HCT116 (cell line): ENCODE data around the gene LTC4S. TPM values are rescaled to one million over a fixed set of nuclear protein-coding genes. Genes with fewer than 3 reads are reported as not detected.

Experiments
- ATAC-seq: fragments of 200-7000 bp; cut with Tn5 transposase; 2 replicates; pipeline ENCODE4 v1.9.1; 2020; ENCODE audit warnings: mild to moderate bottlenecking, moderate library complexity
- BruUV-seq: library from RNA; stranded (reverse); fragments of 400-500 nt; replicated peaks from 2 replicates; lab custom pipeline; 2021; lab: Mats Ljungman, UMichigan
- CTCF ChIA-PET: fragments of 300-600 bp; sonication (Branson Sonifier 250); formaldehyde crosslinking; loops from one replicate; lab custom pipeline; 2021; ENCODE audit warnings: antibody characterized with exemption; lab: Charles Lee
- POLR2A ChIA-PET: fragments of 300-600, 350-600 bp; sonication (Branson Sonifier 250); formaldehyde crosslinking; loops from one replicate; lab custom pipeline; 2021; ENCODE audit warnings: antibody characterized with exemption; lab: Charles Lee
- RAD21 ChIA-PET, 2 experiments: fragments of 300-600 bp; sonication (Branson Sonifier 250); formaldehyde crosslinking; loops; one replicate each; lab custom pipeline; 2023; ENCODE audit warnings: low total read pairs in 2 of 2; ENCODE audit not compliant: uncharacterized antibody in 2 of 2, unreplicated experiment in 2 of 2, low non-redundant PET in 1 of 2; lab: Charles Lee
- DNase-seq: peaks from one replicate; pipeline ENCODE4 v3.0.0-alpha.2; 2010; ENCODE audit warnings: low read depth, low spot score
- H2AFZ ChIP-seq: fragments of 200-600 bp; shearing (Covaris generic), sonication (generic); 2 replicates; pipeline ENCODE4 v1.6.1; 2017; ENCODE audit warnings: low read depth, mixed run types, mixed read lengths, antibody characterized with exemption, low read length; ENCODE audit not compliant: poor library complexity, severe bottlenecking
- H3K27ac ChIP-seq: 2 replicates; pipeline ENCODE4 v1.5.1; 2012; ENCODE audit warnings: low read depth, low read length
- H3K27me3 ChIP-seq: fragments of 200-600 bp; sonication (generic); 2 replicates; pipeline ENCODE4 v1.6.1; 2016; ENCODE audit warnings: mixed run types, low read length, mixed read lengths; ENCODE audit not compliant: insufficient read depth
- H3K36me3 ChIP-seq, 2 experiments: fragments of 200-500 bp in 1 of 2; fragments of 200-600 bp in 1 of 2; sonication (Bioruptor generic) in 1 of 2; sonication (generic) in 1 of 2; 2 replicates each; pipeline versions ENCODE4 v1.5.1 to v1.6.1; 2014 to 2016; ENCODE audit warnings: low read length in 2 of 2, inconsistent platforms in 1 of 2, mixed read lengths in 1 of 2, mixed run types in 1 of 2; ENCODE audit not compliant: insufficient read depth in 2 of 2, control insufficient read depth in 1 of 2
- H3K4me1 ChIP-seq, 2 experiments: fragments of 200-600 bp in 1 of 2; sonication (generic) in 1 of 2; 2 replicates each; pipeline versions ENCODE4 v1.5.1 to v1.6.1; 2012 to 2017; ENCODE audit warnings: low read length in 2 of 2, inconsistent platforms in 1 of 2, mild to moderate bottlenecking in 1 of 2, mixed read lengths in 1 of 2, mixed run types in 1 of 2, moderate library complexity in 1 of 2; ENCODE audit not compliant: insufficient read depth in 2 of 2, control insufficient read depth in 1 of 2
- H3K4me2 ChIP-seq: fragments of 200-600 bp; sonication (generic); 2 replicates; pipeline ENCODE4 v1.6.1; 2017; ENCODE audit warnings: mixed run types, low read length, mixed read lengths
- H3K4me3 ChIP-seq, 2 experiments: fragments of 200-600 bp in 1 of 2; sonication (generic) in 1 of 2; replicated peaks in 1 of 2; 2 replicates each; pipeline ENCODE4 v1.5.1; 2011 to 2016; ENCODE audit warnings: low read length in 2 of 2, control low read depth in 1 of 2, low read depth in 1 of 2, mild to moderate bottlenecking in 1 of 2, mixed read lengths in 1 of 2, mixed run types in 1 of 2
- H3K79me2 ChIP-seq: fragments of 200-600 bp; sonication (generic); 2 replicates; pipeline ENCODE4 v1.6.1; 2017; ENCODE audit warnings: mild to moderate bottlenecking, mixed run types, low read length, moderate library complexity, mixed read lengths; ENCODE audit not compliant: insufficient read depth
- H3K9ac ChIP-seq: fragments of 200-600 bp; sonication (generic); 2 replicates; pipeline ENCODE4 v1.6.1; 2016; ENCODE audit warnings: low read length, mixed read lengths
- H3K9me2 ChIP-seq: fragments of 200-600 bp; sonication (generic), shearing (Covaris generic); 2 replicates; pipeline ENCODE4 v1.6.1; 2017; ENCODE audit warnings: mixed run types, mild to moderate bottlenecking, moderate library complexity; ENCODE audit not compliant: insufficient read depth
- H3K9me3 ChIP-seq, 2 experiments: fragments of 200-500 bp in 1 of 2; fragments of 200-600 bp in 1 of 2; sonication (Bioruptor generic) in 1 of 2; sonication (generic) in 1 of 2; 2 replicates each; pipeline ENCODE4 v1.6.1; 2014 to 2017; ENCODE audit warnings: low read length in 2 of 2, mixed read lengths in 2 of 2, inconsistent platforms in 1 of 2, low read depth in 1 of 2, mild to moderate bottlenecking in 1 of 2, mixed run types in 1 of 2, moderate library complexity in 1 of 2; ENCODE audit not compliant: control insufficient read depth in 1 of 2, insufficient read depth in 1 of 2
- H4K20me1 ChIP-seq: fragments of 200-600 bp; sonication (generic), shearing (Covaris generic); 2 replicates; pipeline ENCODE4 v1.6.1; 2017; ENCODE audit warnings: mixed run types, mild to moderate bottlenecking, moderate library complexity; ENCODE audit not compliant: insufficient read depth
- ATF3 ChIP-seq: IDR thresholded peaks from 2 replicates; pipeline ENCODE4 v1.6.1; 2012
- CEBPB ChIP-seq: IDR thresholded peaks from 2 replicates; pipeline ENCODE4 v1.6.1; 2012; ENCODE audit warnings: low read depth
- CTCF ChIP-seq, 3 experiments: fragments of 200-600 bp in 1 of 3; sonication (generic) in 1 of 3; IDR thresholded peaks in 2 of 3; conservative IDR thresholded peaks in 1 of 3; 2 replicates each; pipeline ENCODE4 v1.5.1; 2012 to 2017; ENCODE audit warnings: low read depth in 2 of 3, low read length in 2 of 3, antibody characterized with exemption in 1 of 3, borderline replicate concordance in 1 of 3, control low read depth in 1 of 3, mild to moderate bottlenecking in 1 of 3, mixed read lengths in 1 of 3, mixed run types in 1 of 3, moderate library complexity in 1 of 3; ENCODE audit not compliant: insufficient read depth in 1 of 3
- EGR1 ChIP-seq: IDR thresholded peaks from 2 replicates; pipeline ENCODE4 v1.6.1; 2012; ENCODE audit warnings: low read depth
- ELF1 ChIP-seq: IDR thresholded peaks from 2 replicates; pipeline ENCODE4 v1.6.1; 2012; ENCODE audit warnings: low read depth, borderline replicate concordance
- EZH2 ChIP-seq: fragments of 200-600 bp; sonication (generic); IDR thresholded peaks from 2 replicates; pipeline ENCODE4 v1.6.1; 2017; ENCODE audit warnings: antibody characterized with exemption, mixed run types
- EZH2phosphoT487 ChIP-seq: fragments of 200-600 bp; IDR thresholded peaks from 2 replicates; pipeline ENCODE4 v1.6.1; 2018; ENCODE audit warnings: antibody characterized with exemption, borderline replicate concordance
- FOSL1 ChIP-seq: IDR thresholded peaks from 2 replicates; pipeline ENCODE4 v1.6.1; 2012; ENCODE audit warnings: low read depth
- RAD21 ChIP-seq: IDR thresholded peaks from 2 replicates; pipeline ENCODE4 v1.6.1; 2012; ENCODE audit warnings: low read depth, mild to moderate bottlenecking
- SRF ChIP-seq: IDR thresholded peaks from 2 replicates; pipeline ENCODE4 v1.6.1; 2012; ENCODE audit warnings: low read depth
- TCF7L2 ChIP-seq: IDR thresholded peaks from 2 replicates; pipeline ENCODE4 v1.7.0; 2011; ENCODE audit warnings: borderline replicate concordance, inconsistent platforms; ENCODE audit not compliant: insufficient read depth, insufficient read length; ENCODE audit errors: extremely low read depth
- ZFX ChIP-seq: fragments of 450-650 bp; IDR thresholded peaks from 2 replicates; pipeline ENCODE4 v1.6.1; 2017
- ZNF274 ChIP-seq: fragments of 200-500 bp; sonication (Bioruptor generic); IDR thresholded peaks from 2 replicates; pipeline ENCODE4 v1.6.1; 2014; ENCODE audit warnings: mild to moderate bottlenecking, low read depth, low read length, inconsistent platforms
- intact Hi-C: fragments of 100-400 bp; cut with micrococcal nuclease; formaldehyde crosslinking; loops from 2 replicates; pipeline ENCODE4 v1.10.0; 2022
- total RNA-seq: library from RNA; stranded (reverse); gene quantifications from one replicate; pipeline ENCODE4 v1.2.1, GENCODE V29; 2021; ENCODE audit not compliant: unreplicated experiment
- TF ChIP-seq, protein P1 (sequence below): IDR thresholded peaks from 2 replicates; pipeline ENCODE4 v1.6.1; 2011; ENCODE audit warnings: mild to moderate bottlenecking, low read length, moderate library complexity; ENCODE audit not compliant: insufficient replicate concordance; ENCODE audit errors: extremely low read depth

Gene LTC4S
- total RNA-seq, 1 experiment from 2014 or later: 5.0 TPM

DNA sequence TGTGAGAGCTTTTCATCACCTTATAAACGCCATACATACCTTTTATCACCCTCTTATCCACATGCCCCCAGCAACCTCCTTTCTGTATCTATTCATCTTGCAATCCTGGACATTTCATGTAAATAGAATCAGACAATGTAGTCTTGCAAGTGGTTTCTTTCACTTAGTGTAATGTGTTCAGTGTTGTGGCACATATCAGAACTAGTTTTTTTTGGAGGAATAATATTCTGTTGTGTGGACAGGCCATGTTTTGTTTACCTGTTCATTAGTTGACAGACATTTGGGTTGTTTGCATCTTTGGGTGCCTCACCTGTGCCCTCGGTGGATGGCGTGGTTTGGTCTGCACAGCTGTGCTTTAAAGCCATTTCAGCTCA lies 28.3 kb downstream of the LTC4S start (continued):
- no peak for TF ChIP-seq CTCF (IDR thresholded peaks at IDR 0.05 in 2 of 3, conservative IDR thresholded peaks at IDR 0.05 in 1 of 3; ENCODE audit: borderline replicate concordance in 1 of 3, insufficient read depth in 1 of 3, low read depth in 2 of 3, low read length in 2 of 3)
- no peak for TF ChIP-seq EGR1
- no peak for TF ChIP-seq CEBPB
- no peak for TF ChIP-seq FOSL1
- no peak for TF ChIP-seq ATF3
- TF ChIP-seq ELF1: no peak
- TF ChIP-seq ZFX: no peak
- no peak for TF ChIP-seq RAD21
- no peak for TF ChIP-seq SRF
- TF ChIP-seq ZNF274: no peak
- no peak for TF ChIP-seq EZH2phosphoT487
- TF ChIP-seq EZH2: no peak

- Histone ChIP-seq H4K20me1 (peaks cover 12% of the 10 kb centered on the region; the same call in 1 of the 2 replicates), H3K36me3 (peaks cover 35 to 57% of the 10 kb centered on the region in 2 experiments; a peak in 3 of 4 replicates), H3K27ac (peak overlapping the region; percentile 12), H3K79me2 (peaks cover 61% of the 10 kb centered on the region), H3K9ac (peak overlapping the region; percentile 97), H3K4me2 (peak overlapping the region; percentile 94), H3K9me3 (no peaks in the 10 kb centered on the region), H3K4me3 (peak overlapping the region; percentile 76 to 87), H3K27me3 (no peaks in the 10 kb centered on the region), H2AFZ (no peak overlapping the region), H3K9me2 (no peaks in the 10 kb centered on the region), H3K4me1 (peaks cover 31 to 52% of the 10 kb centered on the region in 2 experiments)
- ChIA-PET CTCF (no interaction called here), POLR2A (interaction anchor here (1.6 kb wide), 1 partner anchor 10 kb away, joined by 5 read pairs; no protein-coding TSS in a partner anchor), RAD21 (no interaction called here)
- TF ChIP-seq, protein P1, sequence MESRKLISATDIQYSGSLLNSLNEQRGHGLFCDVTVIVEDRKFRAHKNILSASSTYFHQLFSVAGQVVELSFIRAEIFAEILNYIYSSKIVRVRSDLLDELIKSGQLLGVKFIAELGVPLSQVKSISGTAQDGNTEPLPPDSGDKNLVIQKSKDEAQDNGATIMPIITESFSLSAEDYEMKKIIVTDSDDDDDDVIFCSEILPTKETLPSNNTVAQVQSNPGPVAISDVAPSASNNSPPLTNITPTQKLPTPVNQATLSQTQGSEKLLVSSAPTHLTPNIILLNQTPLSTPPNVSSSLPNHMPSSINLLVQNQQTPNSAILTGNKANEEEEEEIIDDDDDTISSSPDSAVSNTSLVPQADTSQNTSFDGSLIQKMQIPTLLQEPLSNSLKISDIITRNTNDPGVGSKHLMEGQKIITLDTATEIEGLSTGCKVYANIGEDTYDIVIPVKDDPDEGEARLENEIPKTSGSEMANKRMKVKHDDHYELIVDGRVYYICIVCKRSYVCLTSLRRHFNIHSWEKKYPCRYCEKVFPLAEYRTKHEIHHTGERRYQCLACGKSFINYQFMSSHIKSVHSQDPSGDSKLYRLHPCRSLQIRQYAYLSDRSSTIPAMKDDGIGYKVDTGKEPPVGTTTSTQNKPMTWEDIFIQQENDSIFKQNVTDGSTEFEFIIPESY: no peak
- TF ChIP-seq ZFX (no peak), EZH2phosphoT487 (no peak), TCF7L2 (no peak), RAD21 (no peak), ZNF274 (no peak)
- DNase-seq: no peak
- BruUV-seq: no TSS peak
- no peak for ATAC-seq
- intact Hi-C loops: no loop called here
Observed at GRCh38 chr5:179822444-179822990, 28.7 kb downstream of the LTC4S start.
